NCI-H82 treated with DMSO at 0.1 percent for 48 hours (cell line): ENCODE measurements around the gene MYH11.
"Not testable (repeated sequence)": the region's sequence is repeated elsewhere in the genome, so short reads cannot be mapped to it uniquely, and the experiment has no call there.

Experiments
- DNase-seq: peaks from one replicate; lab custom pipeline; 2025; ENCODE audit not compliant: unreplicated experiment; lab: John Stamatoyannopoulos, UW

Gene MYH11

GRCh38 chr16:15846510-15846909, 10.3 kb downstream of the MYH11 start:
- no peak for DNase-seq

- DNase-seq: no peak
Observed at GRCh38 chr16:15843635-15844279, 13.1 kb downstream of the MYH11 start.

GRCh38 chr16:15839204-15839603, 17.6 kb downstream of the MYH11 start:
- DNase-seq: not testable (repeated sequence)

GRCh38 chr16:15837761-15838160, 19.1 kb downstream of the MYH11 start:
- DNase-seq: no peak

- DNase-seq: no peak
Observed at GRCh38 chr16:15836965-15837611, 19.7 kb downstream of the MYH11 start.

- no peak for DNase-seq
Observed at GRCh38 chr16:15836074-15836473, 20.8 kb downstream of the MYH11 start.

- DNase-seq: no peak
Observed at GRCh38 chr16:15835136-15835878, 21.5 kb downstream of the MYH11 start.

- no peak for DNase-seq
Observed at GRCh38 chr16:15834502-15834901, 22.3 kb downstream of the MYH11 start.

- no peak for DNase-seq
Observed at GRCh38 chr16:15833541-15833940, 23.3 kb downstream of the MYH11 start.

- DNase-seq: no peak
Observed at GRCh38 chr16:15832241-15832640, 24.6 kb downstream of the MYH11 start.

GRCh38 chr16:15830832-15831451, 25.9 kb downstream of the MYH11 start:
- DNase-seq: no peak

- DNase-seq: no peak
Observed at GRCh38 chr16:15829460-15829859, 27.4 kb downstream of the MYH11 start.

- DNase-seq: no peak
Observed at GRCh38 chr16:15827709-15828343, 29.0 kb downstream of the MYH11 start.

- DNase-seq: no peak
Observed at GRCh38 chr16:15827299-15827698, 29.5 kb downstream of the MYH11 start.

GRCh38 chr16:15825750-15826305, 31.0 kb downstream of the MYH11 start:
- DNase-seq: no peak

GRCh38 chr16:15822957-15823356, 33.9 kb downstream of the MYH11 start:
- DNase-seq: no peak

GRCh38 chr16:15820837-15821236, 36.0 kb downstream of the MYH11 start:
- no peak for DNase-seq

- no peak for DNase-seq
Observed at GRCh38 chr16:15819046-15819445, 37.8 kb downstream of the MYH11 start.

- no peak for DNase-seq
Observed at GRCh38 chr16:15817446-15817845, 39.4 kb downstream of the MYH11 start.

GRCh38 chr16:15816228-15816627, 40.6 kb downstream of the MYH11 start:
- no peak for DNase-seq

- not testable (repeated sequence) for DNase-seq
Observed at GRCh38 chr16:15812401-15812750, 44.5 kb downstream of the MYH11 start.
